HL-60 (cell line): ENCODE results near the gene ATP5MG.

Source experiments
- DNase-seq, 2 experiments: peaks; one replicate each; pipeline ENCODE4 v3.0.0-alpha.2; 2010 to 2020; ENCODE audit warnings: low read depth in 1 of 2, low spot score in 1 of 2
- H3K27ac ChIP-seq: fragments of 250-450 bp; sonication (Bioruptor Pico); replicated peaks from 2 replicates; pipeline ENCODE4 v1.5.1; 2020; ENCODE audit warnings: mild to moderate bottlenecking, moderate library complexity
- H3K27me3 ChIP-seq: fragments of 250-450 bp; sonication (Bioruptor Pico); 2 replicates; pipeline ENCODE4 v1.5.1; 2021; ENCODE audit warnings: mild to moderate bottlenecking, moderate library complexity; ENCODE audit not compliant: insufficient read depth, poor library complexity, severe bottlenecking
- H3K4me3 ChIP-seq: replicated peaks from 2 replicates; pipeline ENCODE4 v1.5.1; 2011; ENCODE audit warnings: mild to moderate bottlenecking, control low read depth, low read length; ENCODE audit not compliant: insufficient read depth
- GABPA ChIP-seq: IDR thresholded peaks from 2 replicates; pipeline ENCODE4 v1.6.1; 2012; ENCODE audit warnings: low read depth
- POLR2AphosphoS5 ChIP-seq: IDR thresholded peaks from 2 replicates; pipeline ENCODE4 v1.6.1; 2012; ENCODE audit warnings: low read depth
- REST ChIP-seq: IDR thresholded peaks from 2 replicates; pipeline ENCODE4 v1.6.1; 2012; ENCODE audit warnings: low read depth; ENCODE audit not compliant: insufficient replicate concordance
- SPI1 ChIP-seq: IDR thresholded peaks from 2 replicates; pipeline ENCODE4 v1.6.1; 2012; ENCODE audit warnings: low read depth, mild to moderate bottlenecking, borderline replicate concordance
- TF ChIP-seq, protein P1 (sequence below): IDR thresholded peaks from one replicate; pipeline ENCODE4 v1.5.1; 2011; ENCODE audit warnings: low read length, control low read depth, inconsistent platforms; ENCODE audit not compliant: insufficient read depth

ATP5MG gene

DNA sequence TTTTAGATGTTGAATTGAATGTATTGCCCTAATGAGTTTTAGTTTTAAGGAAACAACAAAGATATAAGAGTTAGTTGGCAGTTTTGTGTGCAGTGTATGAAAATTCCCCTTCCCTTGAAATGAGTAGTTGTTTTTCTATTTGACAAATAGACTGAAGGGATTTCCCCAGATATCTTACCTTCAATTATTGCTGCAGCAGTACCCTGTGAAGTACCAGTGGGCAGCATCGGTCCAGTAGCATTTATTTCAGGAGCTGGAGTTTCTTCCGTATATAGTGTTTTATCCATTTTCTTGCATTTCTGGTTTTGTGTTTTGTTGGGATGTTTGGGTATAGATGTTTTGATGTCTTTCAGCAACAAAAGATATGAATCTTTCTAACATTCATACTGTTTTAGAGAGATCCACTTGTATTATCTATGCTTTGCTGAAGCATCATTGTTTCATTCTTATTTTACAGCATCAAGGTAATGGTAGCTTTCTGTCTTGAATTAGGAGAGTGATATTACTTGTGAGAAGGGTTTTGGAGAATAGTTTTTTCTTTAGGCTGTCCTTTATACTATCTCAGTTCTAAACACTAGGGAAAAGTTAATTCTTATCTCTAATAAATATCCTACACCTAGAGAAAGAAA, 42.3 kb downstream of the ATP5MG start:
- no peak for DNase-seq
- Histone ChIP-seq H3K27me3 (no peaks in the 10 kb centered on the region), H3K4me3 (no peak overlapping the region), H3K27ac (no peak overlapping the region)
- TF ChIP-seq POLR2AphosphoS5 (no peak), GABPA (no peak), SPI1 (no peak), REST (no peak)
- TF ChIP-seq, protein P1, sequence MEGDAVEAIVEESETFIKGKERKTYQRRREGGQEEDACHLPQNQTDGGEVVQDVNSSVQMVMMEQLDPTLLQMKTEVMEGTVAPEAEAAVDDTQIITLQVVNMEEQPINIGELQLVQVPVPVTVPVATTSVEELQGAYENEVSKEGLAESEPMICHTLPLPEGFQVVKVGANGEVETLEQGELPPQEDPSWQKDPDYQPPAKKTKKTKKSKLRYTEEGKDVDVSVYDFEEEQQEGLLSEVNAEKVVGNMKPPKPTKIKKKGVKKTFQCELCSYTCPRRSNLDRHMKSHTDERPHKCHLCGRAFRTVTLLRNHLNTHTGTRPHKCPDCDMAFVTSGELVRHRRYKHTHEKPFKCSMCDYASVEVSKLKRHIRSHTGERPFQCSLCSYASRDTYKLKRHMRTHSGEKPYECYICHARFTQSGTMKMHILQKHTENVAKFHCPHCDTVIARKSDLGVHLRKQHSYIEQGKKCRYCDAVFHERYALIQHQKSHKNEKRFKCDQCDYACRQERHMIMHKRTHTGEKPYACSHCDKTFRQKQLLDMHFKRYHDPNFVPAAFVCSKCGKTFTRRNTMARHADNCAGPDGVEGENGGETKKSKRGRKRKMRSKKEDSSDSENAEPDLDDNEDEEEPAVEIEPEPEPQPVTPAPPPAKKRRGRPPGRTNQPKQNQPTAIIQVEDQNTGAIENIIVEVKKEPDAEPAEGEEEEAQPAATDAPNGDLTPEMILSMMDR: no peak

- TF ChIP-seq SPI1 (no peak), POLR2AphosphoS5 (no peak), GABPA (no peak), REST (no peak)
- TF ChIP-seq, protein P1: no peak
Observed at GRCh38 chr11:118447423-118447822, 46.0 kb downstream of the ATP5MG start.

DNA sequence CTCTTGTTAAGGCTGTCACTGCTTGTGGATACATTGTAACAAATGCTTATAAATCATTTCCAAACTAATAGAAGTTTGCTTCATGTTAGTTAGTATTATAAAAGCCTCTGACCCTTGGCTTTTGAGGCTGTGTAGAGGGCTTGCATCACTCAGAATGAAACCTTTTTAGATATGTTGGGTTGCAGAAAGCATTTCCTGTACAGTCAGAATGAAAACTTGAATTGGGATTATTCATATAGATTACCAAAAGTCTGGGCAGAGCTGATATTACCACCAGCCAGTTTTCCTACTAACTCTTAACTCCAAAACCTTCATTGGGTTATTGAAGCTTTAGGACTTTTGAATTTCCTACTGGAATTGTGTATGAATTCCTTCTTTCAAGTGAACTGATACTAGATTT, 46.9 kb downstream of the ATP5MG start:
- DNase-seq: no peak
- H3K27ac ChIP-seq: no peak overlapping the region
- no peaks in the 10 kb centered on the region for H3K27me3 ChIP-seq
- H3K4me3 ChIP-seq: no peak overlapping the region
- TF ChIP-seq SPI1 (no peak), GABPA (no peak), REST (no peak)

More at GRCh38 chr11:118447423-118447822, 46.0 kb downstream of the ATP5MG start:
- no peak overlapping the region for H3K4me3 ChIP-seq
- no peak overlapping the region for H3K27ac ChIP-seq
- no peak for DNase-seq
- H3K27me3 ChIP-seq: no peaks in the 10 kb centered on the region
